Measurements from ENCODE around the gene HELB. TPM values are rescaled to one million over a fixed set of nuclear protein-coding genes. Genes with fewer than 3 reads are reported as not detected.

Gene HELB
- total RNA-seq, 1 experiment from 2014 or later, result 9.3 TPM

DNA sequence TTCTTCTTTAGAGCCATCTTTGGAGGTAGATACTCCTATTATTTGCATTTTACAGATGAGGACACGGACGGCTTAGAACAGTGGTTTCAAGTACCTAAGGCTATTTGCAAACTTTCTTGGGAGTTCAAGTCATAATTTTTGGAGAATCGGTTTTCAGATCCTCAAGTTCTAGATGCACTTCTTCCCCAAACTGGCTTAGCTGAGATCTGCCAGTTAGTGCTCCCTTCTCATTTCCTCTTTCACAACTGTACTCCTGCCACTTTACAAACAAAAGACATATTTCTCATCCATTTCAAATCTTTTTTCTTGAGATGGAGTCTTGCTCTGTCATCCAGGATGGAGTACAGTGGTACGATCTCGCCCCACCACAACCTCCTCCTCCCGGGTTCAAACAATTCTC is 77.3 kb downstream of the HELB start:
- Histone ChIP-seq H3K79me2 (ENCODE audit: insufficient read depth, low read length) (no peaks in the 10 kb centered on the region), H3K4me3 (replicated peaks in 1 of 2; ENCODE audit: low read depth in 1 of 2, low read length in 2 of 2) (no peak overlapping the region), H3K27ac (ENCODE audit: low read depth, low read length) (no peak overlapping the region), H3K9me3 (ENCODE audit: control insufficient read depth in 1 of 2, insufficient read depth in 1 of 2, low read depth in 1 of 2, low read length in 2 of 2) (no peaks in the 10 kb centered on the region), H3K9ac (ENCODE audit: low read length) (no peak overlapping the region), H3K4me2 (ENCODE audit: low read length) (no peak overlapping the region), H4K20me1 (ENCODE audit: insufficient read depth) (no peaks in the 10 kb centered on the region), H2AFZ (ENCODE audit: low read depth, low read length, poor library complexity, severe bottlenecking) (no peak overlapping the region), H3K4me1 (ENCODE audit: control insufficient read depth in 1 of 2, insufficient read depth in 2 of 2, low read length in 2 of 2) (no peaks in the 10 kb centered on the region), H3K36me3 (ENCODE audit: control insufficient read depth in 1 of 2, insufficient read depth in 2 of 2, low read length in 2 of 2) (no peaks in the 10 kb centered on the region), H3K9me2 (ENCODE audit: insufficient read depth) (no peaks in the 10 kb centered on the region), H3K27me3 (ENCODE audit: insufficient read depth, low read length) (peaks cover 19% of the 10 kb centered on the region)
- CTCF ChIA-PET, result no interaction called here
- RAD21 ChIA-PET (ENCODE audit: low non-redundant PET in 1 of 2, low total read pairs in 2 of 2, uncharacterized antibody in 2 of 2, unreplicated experiment in 2 of 2), result no interaction called here
- POLR2A ChIA-PET, result no interaction called here
- intact Hi-C loops (cut with micrococcal nuclease), result no loop called here
- ATAC-seq, result no peak
- TF ChIP-seq SP1 (IDR thresholded peaks at IDR 0.05; ENCODE audit: low read depth) (no peak), RAD21 (IDR thresholded peaks at IDR 0.05; ENCODE audit: low read depth) (no peak), FOSL1 (IDR thresholded peaks at IDR 0.05; ENCODE audit: low read depth) (no peak), CBX3 (IDR thresholded peaks at IDR 0.05; ENCODE audit: low read depth) (no peak), EGR1 (IDR thresholded peaks at IDR 0.05; ENCODE audit: low read depth) (no peak), POLR2A (IDR thresholded peaks at IDR 0.05; ENCODE audit: borderline replicate concordance, extremely low read depth, insufficient read depth, insufficient read length) (no peak), SRF (IDR thresholded peaks at IDR 0.05; ENCODE audit: low read depth) (no peak), ZFX (IDR thresholded peaks at IDR 0.05) (no peak)
- TF ChIP-seq, protein P1, sequence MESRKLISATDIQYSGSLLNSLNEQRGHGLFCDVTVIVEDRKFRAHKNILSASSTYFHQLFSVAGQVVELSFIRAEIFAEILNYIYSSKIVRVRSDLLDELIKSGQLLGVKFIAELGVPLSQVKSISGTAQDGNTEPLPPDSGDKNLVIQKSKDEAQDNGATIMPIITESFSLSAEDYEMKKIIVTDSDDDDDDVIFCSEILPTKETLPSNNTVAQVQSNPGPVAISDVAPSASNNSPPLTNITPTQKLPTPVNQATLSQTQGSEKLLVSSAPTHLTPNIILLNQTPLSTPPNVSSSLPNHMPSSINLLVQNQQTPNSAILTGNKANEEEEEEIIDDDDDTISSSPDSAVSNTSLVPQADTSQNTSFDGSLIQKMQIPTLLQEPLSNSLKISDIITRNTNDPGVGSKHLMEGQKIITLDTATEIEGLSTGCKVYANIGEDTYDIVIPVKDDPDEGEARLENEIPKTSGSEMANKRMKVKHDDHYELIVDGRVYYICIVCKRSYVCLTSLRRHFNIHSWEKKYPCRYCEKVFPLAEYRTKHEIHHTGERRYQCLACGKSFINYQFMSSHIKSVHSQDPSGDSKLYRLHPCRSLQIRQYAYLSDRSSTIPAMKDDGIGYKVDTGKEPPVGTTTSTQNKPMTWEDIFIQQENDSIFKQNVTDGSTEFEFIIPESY (IDR thresholded peaks at IDR 0.05; ENCODE audit: extremely low read depth, insufficient replicate concordance, low read length), result no peak
- DNase-seq (ENCODE audit: low read depth, low spot score), result no peak
- BruUV-seq (replicated peaks), result no TSS peak

All from HCT116 (cell line).